DND-41 (cell line): ENCODE results near the gene GOLPH3.

Source experiments
- EZH2 ChIP-seq: IDR thresholded peaks from 3 replicates; pipeline ENCODE4 v1.6.1; 2012; ENCODE audit warnings: borderline replicate concordance, low read depth, mild to moderate bottlenecking, moderate library complexity, low read length, inconsistent platforms; ENCODE audit not compliant: severe bottlenecking
- TF ChIP-seq, protein P1 (sequence below): IDR thresholded peaks from 2 replicates; pipeline ENCODE4 v1.5.1; 2012; ENCODE audit warnings: borderline replicate concordance, low read length, moderate library complexity, mild to moderate bottlenecking; ENCODE audit not compliant: poor library complexity, severe bottlenecking; ENCODE audit errors: extremely low read depth

DNA sequence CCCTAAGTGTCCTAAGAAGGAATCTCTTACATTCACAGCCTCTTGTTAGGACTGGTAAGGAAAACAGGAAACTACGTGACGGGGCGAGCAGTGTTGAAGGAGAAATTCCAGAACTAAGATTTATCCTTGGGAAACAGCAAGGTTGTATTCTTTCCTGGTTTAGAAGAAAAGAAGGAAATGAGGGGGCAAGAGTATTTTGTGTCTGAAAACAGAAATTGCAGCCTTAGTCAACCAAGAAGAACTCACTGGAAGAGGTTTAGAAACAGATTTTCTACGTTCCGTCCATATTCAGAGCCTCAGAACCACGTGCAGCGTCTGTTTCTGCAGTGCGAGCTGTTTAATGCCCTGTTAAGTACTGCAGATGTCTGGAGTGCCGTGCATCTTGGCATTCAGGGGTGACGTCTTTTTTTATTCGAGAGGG, 75.2 kb downstream of the GOLPH3 start:
- TF ChIP-seq, protein P1, sequence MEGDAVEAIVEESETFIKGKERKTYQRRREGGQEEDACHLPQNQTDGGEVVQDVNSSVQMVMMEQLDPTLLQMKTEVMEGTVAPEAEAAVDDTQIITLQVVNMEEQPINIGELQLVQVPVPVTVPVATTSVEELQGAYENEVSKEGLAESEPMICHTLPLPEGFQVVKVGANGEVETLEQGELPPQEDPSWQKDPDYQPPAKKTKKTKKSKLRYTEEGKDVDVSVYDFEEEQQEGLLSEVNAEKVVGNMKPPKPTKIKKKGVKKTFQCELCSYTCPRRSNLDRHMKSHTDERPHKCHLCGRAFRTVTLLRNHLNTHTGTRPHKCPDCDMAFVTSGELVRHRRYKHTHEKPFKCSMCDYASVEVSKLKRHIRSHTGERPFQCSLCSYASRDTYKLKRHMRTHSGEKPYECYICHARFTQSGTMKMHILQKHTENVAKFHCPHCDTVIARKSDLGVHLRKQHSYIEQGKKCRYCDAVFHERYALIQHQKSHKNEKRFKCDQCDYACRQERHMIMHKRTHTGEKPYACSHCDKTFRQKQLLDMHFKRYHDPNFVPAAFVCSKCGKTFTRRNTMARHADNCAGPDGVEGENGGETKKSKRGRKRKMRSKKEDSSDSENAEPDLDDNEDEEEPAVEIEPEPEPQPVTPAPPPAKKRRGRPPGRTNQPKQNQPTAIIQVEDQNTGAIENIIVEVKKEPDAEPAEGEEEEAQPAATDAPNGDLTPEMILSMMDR, result no peak
- no peak for TF ChIP-seq EZH2
